Tibial nerve (tissue), 4 donors: Measurements from ENCODE around the gene ACVR1. TPM values are rescaled to one million over a fixed set of nuclear protein-coding genes. Genes with fewer than 3 reads are reported as not detected.

Source experiments
- DNase-seq, 2 donors: peaks; one replicate each; pipeline ENCODE4 v3.0.0-alpha.2; 2019; ENCODE audit warnings: low spot score in 2 of 2
- H3K27ac ChIP-seq, 4 donors: fragments of 200-600 bp; sonication (generic) in 3 of 4; one replicate each; pipeline ENCODE4 v1.5.1; 2017 to 2019; ENCODE audit warnings: mild to moderate bottlenecking in 1 of 4
- H3K27me3 ChIP-seq, 2 donors: fragments of 200-600 bp; sonication (generic) in 1 of 2; one replicate each; pipeline versions ENCODE4 v1.5.1 to v1.6.0; 2017 to 2019
- H3K36me3 ChIP-seq, 3 donors: fragments of 200-600 bp; sonication (generic); one replicate each; pipeline ENCODE4 v1.5.1; 2018 to 2019
- H3K4me1 ChIP-seq, 4 donors: fragments of 200-600 bp; sonication (generic) in 3 of 4; one replicate each; pipeline ENCODE4 v1.5.1; 2017 to 2019
- H3K4me3 ChIP-seq, 4 donors: fragments of 200-600 bp; sonication (generic) in 3 of 4; one replicate each; pipeline ENCODE4 v1.5.1; 2017 to 2019; ENCODE audit warnings: mild to moderate bottlenecking in 1 of 4, moderate library complexity in 1 of 4
- H3K9me3 ChIP-seq, 4 donors: fragments of 200-600 bp; sonication (generic) in 3 of 4; one replicate each; pipeline ENCODE4 v1.5.1; 2017 to 2019
- EP300 ChIP-seq, 2 donors: sonication (generic); formaldehyde crosslinking; IDR thresholded peaks; one replicate each; pipeline ENCODE4 v1.6.1; 2017; ENCODE audit warnings: antibody characterized with exemption in 2 of 2, mild to moderate bottlenecking in 1 of 2
- POLR2A ChIP-seq, 2 donors: fragments of 450-650 bp; IDR thresholded peaks; one replicate each; pipeline ENCODE4 v1.6.1; 2017; ENCODE audit warnings: antibody characterized with exemption in 2 of 2, mild to moderate bottlenecking in 2 of 2, moderate library complexity in 2 of 2
- WGBS, 2 donors: methylation state at CpG; one replicate each; pipeline ENCODE4 v1.1.5; 2018; 5-methylcytosine and 5-hydroxymethylcytosine counted together
- total RNA-seq, 4 donors: library from RNA; depleted of rRNA; stranded (reverse); fragments of >200 nt; gene quantifications; one replicate each; pipeline ENCODE4 v1.1.0, GENCODE V29; 2016
- TF ChIP-seq, protein P1 (sequence below), 5 experiments: fragments of 200-600 bp in 3 of 5; fragments of 450-650 bp in 2 of 5; sonication (generic) in 3 of 5; IDR thresholded peaks; one replicate each; pipeline ENCODE4 v1.5.1; 2016 to 2019; ENCODE audit warnings: antibody characterized with exemption in 5 of 5, mild to moderate bottlenecking in 3 of 5, moderate library complexity in 2 of 5

Gene ACVR1
- total RNA-seq, 4 donors from 2014 or later = 19.2 to 24.7 (median 22.8) TPM

DNA sequence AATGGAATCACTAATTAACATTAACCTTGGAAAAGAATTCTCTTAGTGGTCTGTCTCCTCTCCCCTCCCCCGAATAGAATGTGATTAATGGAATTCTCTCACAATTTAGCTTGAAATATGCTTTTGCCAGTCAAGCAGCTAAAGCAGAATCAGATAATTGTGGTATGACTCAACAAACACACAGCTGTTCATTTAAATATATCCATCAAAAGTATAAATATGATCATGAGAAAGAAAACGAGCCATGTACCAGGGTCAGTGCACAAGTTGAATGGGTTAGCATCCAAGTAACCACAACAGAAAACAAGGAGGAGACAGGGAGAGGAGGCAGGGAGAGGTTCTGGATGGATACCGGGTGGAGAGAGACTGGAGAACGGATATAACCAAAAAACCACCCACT, 66.9 kb downstream of the ACVR1 start:
- Histone ChIP-seq H3K4me3 (no peak overlapping the region), H3K27me3 (no peaks in the 10 kb centered on the region), H3K27ac (no peak overlapping the region), H3K4me1 (peaks cover 0 to 6% (median 0%) of the 10 kb centered on the region in 4 donors), H3K36me3 (no peaks in the 10 kb centered on the region), H3K9me3 (no peaks in the 10 kb centered on the region)
- DNase-seq = no peak
- TF ChIP-seq POLR2A (IDR thresholded peaks at IDR 0.05) (no peak), EP300 (IDR thresholded peaks at IDR 0.05) (no peak)
- TF ChIP-seq, protein P1, sequence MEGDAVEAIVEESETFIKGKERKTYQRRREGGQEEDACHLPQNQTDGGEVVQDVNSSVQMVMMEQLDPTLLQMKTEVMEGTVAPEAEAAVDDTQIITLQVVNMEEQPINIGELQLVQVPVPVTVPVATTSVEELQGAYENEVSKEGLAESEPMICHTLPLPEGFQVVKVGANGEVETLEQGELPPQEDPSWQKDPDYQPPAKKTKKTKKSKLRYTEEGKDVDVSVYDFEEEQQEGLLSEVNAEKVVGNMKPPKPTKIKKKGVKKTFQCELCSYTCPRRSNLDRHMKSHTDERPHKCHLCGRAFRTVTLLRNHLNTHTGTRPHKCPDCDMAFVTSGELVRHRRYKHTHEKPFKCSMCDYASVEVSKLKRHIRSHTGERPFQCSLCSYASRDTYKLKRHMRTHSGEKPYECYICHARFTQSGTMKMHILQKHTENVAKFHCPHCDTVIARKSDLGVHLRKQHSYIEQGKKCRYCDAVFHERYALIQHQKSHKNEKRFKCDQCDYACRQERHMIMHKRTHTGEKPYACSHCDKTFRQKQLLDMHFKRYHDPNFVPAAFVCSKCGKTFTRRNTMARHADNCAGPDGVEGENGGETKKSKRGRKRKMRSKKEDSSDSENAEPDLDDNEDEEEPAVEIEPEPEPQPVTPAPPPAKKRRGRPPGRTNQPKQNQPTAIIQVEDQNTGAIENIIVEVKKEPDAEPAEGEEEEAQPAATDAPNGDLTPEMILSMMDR (IDR thresholded peaks at IDR 0.05) = no peak
- 59 to 66% methylated on average over 4 of the region's 4 CpGs for WGBS, 2 donors

DNA sequence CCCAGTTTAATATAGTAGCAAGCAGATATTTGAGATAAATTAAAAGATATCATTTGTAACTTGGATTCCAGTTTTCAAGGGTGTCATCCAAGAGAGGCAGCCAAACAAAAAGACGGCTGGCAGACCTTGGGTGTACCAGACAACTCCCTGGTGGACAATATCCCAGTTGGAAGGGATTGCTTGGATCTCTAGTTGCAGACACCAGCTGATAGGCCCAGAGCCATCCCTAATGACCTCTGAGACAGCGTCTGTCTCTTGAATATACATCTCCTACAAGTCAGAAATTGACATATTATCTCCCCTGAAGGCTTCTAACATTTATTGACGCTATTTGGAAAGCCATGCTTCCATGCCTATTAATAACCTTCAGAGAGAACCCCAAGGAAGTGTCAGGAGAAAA, 67.7 kb downstream of the ACVR1 start:
- Histone ChIP-seq H3K4me3 (no peak overlapping the region), H3K36me3 (no peaks in the 10 kb centered on the region), H3K27ac (no peak overlapping the region), H3K9me3 (no peaks in the 10 kb centered on the region), H3K4me1 (peaks cover 0 to 12% (median 0%) of the 10 kb centered on the region in 4 donors), H3K27me3 (no peaks in the 10 kb centered on the region)
- 79 to 85% methylated on average over 3 of the region's 3 CpGs for WGBS, 2 donors
- DNase-seq = no peak
- TF ChIP-seq, protein P1 (IDR thresholded peaks at IDR 0.05) = no peak
- TF ChIP-seq POLR2A (IDR thresholded peaks at IDR 0.05) (no peak), EP300 (IDR thresholded peaks at IDR 0.05) (no peak)

DNA sequence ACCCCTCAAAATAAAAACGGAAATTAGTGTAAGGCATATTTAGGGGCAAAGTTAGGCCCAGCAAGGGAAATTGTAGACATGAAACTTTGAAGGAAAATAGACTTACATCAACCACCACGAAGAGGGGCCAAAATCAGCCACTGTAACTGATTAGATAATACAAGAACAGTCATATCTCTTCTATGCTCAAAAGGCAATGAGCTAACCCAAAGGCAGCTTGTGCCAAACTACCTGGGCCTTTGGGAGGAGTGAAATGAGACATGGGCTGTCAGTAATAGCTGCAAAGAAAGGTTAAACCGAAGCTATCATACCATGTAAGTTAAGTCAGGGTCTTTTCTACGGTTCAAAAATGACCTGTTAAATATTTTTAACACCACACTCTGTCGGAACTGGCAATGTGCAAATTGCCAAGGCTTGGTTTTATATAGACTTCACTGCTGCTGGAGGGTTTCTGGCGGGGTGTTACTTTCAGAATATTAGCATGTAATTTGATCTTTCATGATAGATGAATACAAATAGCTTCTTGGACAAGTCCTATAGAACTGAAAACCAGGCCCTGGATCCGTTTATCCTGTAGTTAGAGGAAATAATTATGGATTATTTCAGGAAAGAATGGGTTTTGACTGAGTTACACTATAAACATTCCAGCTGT, 69.6 kb downstream of the ACVR1 start:
- 84 to 89% methylated on average over 7 of the region's 7 CpGs for WGBS, 2 donors

DNA sequence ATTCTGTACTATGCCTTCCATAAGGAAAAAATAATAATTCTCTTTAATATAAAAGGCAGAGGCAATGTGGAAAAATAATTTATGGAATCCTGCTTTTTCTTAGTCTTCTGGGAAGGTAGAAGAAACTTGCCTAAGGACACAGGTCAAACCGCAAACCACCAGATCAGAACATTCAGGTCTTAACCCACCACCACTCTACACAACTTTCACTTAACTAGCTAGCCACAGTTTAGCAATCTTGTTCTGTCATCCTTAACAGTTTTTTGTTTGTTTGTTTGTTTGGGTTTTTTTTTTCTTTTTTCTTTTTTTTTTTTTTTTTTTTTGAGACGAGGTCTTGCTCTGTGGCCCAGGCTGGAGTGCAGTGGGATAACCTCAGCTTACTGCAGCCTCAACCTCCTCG, 70.6 kb downstream of the ACVR1 start:
- Histone ChIP-seq H3K4me3 (no peak overlapping the region), H3K9me3 (no peaks in the 10 kb centered on the region), H3K36me3 (peaks cover 0 to 3% (median 0%) of the 10 kb centered on the region in 3 donors), H3K27me3 (no peaks in the 10 kb centered on the region), H3K27ac (no peak overlapping the region), H3K4me1 (peaks cover 0 to 18% (median 0%) of the 10 kb centered on the region in 4 donors)
- 90 to 97% methylated on average over 3 of the region's 3 CpGs for WGBS, 2 donors
- no peak for DNase-seq
- TF ChIP-seq POLR2A (IDR thresholded peaks at IDR 0.05) (no peak), EP300 (IDR thresholded peaks at IDR 0.05) (no peak)
- TF ChIP-seq, protein P1 (IDR thresholded peaks at IDR 0.05) = no peak

More for the DNA sequence above, 69.6 kb downstream of the ACVR1 start:
- Histone ChIP-seq H3K36me3 (no peaks in the 10 kb centered on the region), H3K9me3 (no peaks in the 10 kb centered on the region), H3K27me3 (no peaks in the 10 kb centered on the region), H3K4me1 (peaks cover 0 to 18% (median 0%) of the 10 kb centered on the region in 4 donors), H3K27ac (no peak overlapping the region), H3K4me3 (no peak overlapping the region)
- TF ChIP-seq EP300 (IDR thresholded peaks at IDR 0.05) = no peak
- TF ChIP-seq, protein P1 (IDR thresholded peaks at IDR 0.05) = no peak
- TF ChIP-seq POLR2A (IDR thresholded peaks at IDR 0.05) = no peak
- no peak for DNase-seq

DNA sequence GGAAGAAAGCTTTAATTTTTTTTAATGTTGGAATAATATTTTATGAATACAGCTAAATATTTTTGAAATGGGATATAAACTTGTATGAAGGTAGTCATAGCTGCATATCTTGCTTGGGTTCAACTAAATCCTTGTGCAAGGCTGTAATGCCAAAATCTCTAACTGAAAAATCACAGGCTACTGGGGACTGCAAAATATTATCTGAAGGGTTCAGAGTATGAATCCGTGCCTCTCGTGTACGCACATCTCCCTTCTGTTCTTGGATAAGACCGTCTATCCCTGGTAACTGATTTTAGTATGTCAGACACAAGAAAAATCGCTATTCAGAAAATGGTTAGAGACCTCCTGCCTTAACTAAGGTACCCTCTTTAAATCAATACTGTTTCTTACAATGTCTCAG, 71.8 kb downstream of the ACVR1 start:
- Histone ChIP-seq H3K4me1 (peaks cover 0 to 12% (median 0%) of the 10 kb centered on the region in 4 donors), H3K27ac (no peak overlapping the region), H3K27me3 (no peaks in the 10 kb centered on the region), H3K4me3 (no peak overlapping the region), H3K36me3 (peaks cover 0 to 5% (median 0%) of the 10 kb centered on the region in 3 donors), H3K9me3 (no peaks in the 10 kb centered on the region)
- 94 to 96% methylated on average over 5 of the region's 5 CpGs for WGBS, 2 donors
- DNase-seq = no peak
- TF ChIP-seq POLR2A (IDR thresholded peaks at IDR 0.05) (no peak), EP300 (IDR thresholded peaks at IDR 0.05) (no peak)
- TF ChIP-seq, protein P1 (IDR thresholded peaks at IDR 0.05) = no peak
